ENCODE measurements around the gene YOD1.
A peak's percentile ranks its signal among the peaks of the same experiment; 100 is the strongest.

Gene YOD1

GRCh38 chr1:207051191-207051943 is at the start of gene YOD1:
Gene YOD1 (minus strand): TSS chr1:207051208. CDS start chr1:207051030, 178 bp downstream.
- DNase-seq (ENCODE audit: low read depth in 2 of 2) = no peak

GRCh38 chr1:207097871-207098324 is 46.9 kb upstream of the YOD1 start:
- DNase-seq (ENCODE audit: low read depth in 2 of 2) = peak in 1 of 2 donors; percentile 23

- no peak for DNase-seq (ENCODE audit: low read depth in 2 of 2)
Observed at GRCh38 chr1:207093944-207094343, 42.9 kb upstream of the YOD1 start.

DNA sequence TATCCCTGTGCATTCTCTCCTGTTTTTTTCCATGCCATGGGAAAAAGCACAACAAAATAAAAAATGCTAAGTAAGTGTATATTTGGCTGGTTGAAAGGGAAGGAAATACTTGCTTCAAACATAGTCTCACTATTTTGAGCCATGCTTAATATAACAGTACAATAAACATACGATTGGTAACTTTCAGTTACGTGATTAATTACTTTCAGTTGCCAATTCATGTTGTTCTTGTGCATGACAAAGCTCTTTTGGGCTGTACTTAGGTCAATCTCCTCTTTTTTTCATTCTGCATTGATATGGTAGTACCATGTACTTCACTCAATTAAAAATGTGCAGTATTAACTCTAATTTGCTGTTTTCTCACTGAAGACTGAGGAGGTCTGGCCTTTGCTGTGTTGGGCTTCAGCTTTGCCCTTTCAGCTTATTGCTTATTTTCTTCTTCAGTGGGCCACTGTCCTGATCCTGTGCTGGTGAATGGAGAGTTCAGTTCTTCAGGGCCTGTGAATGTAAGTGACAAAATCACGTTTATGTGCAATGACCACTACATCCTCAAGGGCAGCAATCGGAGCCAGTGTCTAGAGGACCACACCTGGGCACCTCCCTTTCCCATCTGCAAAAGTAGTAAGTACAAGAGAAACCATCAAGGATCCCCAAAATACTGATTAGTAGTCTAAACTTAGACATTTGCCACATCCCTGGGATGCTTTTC is 40.3 kb upstream of the YOD1 start:
- no peak for DNase-seq (ENCODE audit: low read depth in 2 of 2)

DNA sequence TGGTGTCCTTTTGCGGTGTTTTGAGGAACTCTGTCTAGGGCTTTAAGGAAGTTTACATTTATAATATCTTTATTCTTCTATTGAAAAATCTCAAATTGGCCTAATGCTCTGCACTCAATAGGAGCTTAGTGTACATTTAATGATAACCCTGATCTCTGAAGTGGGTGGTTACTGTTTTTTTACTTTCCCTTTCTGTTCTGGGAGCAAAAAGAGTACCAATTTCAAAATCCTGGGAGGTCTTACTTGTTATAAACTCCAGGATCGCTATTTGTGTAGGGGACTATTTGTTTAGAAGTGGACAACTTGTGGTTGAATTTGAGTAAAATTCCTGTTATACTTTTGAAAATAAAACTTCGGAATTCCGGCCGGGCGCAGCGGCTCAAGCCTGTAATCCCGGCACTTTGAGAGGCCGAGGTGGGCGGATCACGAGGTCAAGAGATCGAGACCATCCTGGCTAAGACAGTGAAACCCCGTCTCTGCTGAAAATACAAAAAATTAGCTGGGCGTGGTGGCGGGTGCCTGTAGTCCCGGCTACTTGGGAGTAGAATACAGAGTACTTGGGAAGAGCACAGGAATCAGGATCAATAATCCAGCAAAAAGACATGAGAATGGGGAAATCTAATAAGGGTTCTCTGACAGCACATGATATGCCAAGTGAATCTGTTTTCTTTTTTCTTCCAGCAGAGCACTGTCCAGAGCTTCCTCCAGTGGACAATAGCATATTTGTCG is 38.8 kb upstream of the YOD1 start:
- DNase-seq (ENCODE audit: low read depth in 2 of 2) = no peak

- no peak for DNase-seq (ENCODE audit: low read depth in 2 of 2)
Observed at GRCh38 chr1:207088701-207089626, 38.0 kb upstream of the YOD1 start, which contains the start of gene C4BPB. Gene C4BPB (plus strand): TSS chr1:207088860. CDS start chr1:207089532, 672 bp downstream.

- no peak for DNase-seq (ENCODE audit: low read depth in 2 of 2)
Observed at GRCh38 chr1:207088161-207088560, 37.2 kb upstream of the YOD1 start.

DNA sequence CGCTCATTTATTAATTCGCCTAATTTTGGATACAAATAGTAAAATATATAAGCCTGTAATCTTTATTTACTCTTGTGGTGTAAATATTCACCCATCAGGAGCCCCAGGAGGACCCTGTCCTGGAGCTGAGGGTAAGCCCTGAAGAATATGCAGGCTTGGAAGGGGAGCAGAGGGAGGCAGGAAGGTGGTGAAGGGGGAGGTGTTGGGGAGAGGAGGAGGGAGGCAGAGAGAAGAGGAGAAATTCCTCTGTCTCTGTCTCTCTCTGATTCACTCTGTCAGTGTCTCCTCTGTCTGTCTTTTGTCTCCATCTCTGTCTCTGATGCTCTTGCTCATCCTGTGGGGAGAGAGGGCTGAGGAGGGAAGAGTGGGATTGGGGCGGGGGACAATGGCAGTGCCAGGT is 34.9 kb upstream of the YOD1 start:
- DNase-seq (ENCODE audit: low read depth in 2 of 2) = no peak

DNA sequence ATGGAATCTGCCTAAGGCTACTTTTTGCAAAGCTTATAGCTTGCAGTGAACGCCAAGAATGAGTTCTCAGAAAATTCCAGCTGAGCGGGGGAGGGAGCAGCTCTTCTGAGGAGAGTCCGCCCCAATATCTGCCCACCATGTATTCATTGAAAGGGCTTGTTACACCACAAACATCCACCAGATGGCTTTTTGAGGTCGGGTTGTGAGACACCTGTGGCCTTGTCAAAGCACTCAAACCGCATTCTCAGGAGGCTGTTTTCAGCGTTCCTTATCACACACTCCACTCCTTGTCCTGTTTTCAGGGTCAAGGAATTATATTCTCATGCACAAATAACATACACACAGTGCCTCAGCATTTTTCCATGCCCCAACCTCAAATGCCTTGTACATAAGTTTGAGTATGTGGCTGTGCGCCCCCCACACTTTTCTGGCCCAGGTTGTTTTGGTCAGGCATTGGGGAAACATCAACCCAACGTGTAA is 33.7 kb upstream of the YOD1 start:
- peak; percentile 37 to 38 for DNase-seq (ENCODE audit: low read depth in 2 of 2)

GRCh38 chr1:207084232-207084631 is 33.2 kb upstream of the YOD1 start:
- no peak for DNase-seq (ENCODE audit: low read depth in 2 of 2)

- DNase-seq (ENCODE audit: low read depth in 2 of 2) = no peak
Observed at GRCh38 chr1:207081806-207082205, 30.8 kb upstream of the YOD1 start.

DNA sequence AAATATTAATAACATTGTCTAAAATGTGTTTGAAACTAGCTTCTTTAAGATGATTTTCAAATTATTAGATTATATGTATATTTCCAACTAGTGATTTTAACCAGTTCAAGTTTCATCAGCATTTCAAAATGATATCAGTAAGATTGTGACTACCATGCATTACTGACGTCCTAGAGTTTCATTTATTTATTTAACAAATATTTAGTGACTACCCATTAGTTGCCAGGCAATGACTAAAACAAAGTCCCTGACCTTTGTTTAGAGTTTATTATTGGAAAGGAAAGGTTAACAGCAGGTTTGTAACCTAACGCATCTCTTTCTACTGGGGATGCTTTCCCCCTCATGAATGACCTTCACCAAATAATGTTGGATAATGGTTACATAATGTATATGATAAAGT is 30.1 kb upstream of the YOD1 start:
- DNase-seq (ENCODE audit: low read depth in 2 of 2) = no peak

DNA sequence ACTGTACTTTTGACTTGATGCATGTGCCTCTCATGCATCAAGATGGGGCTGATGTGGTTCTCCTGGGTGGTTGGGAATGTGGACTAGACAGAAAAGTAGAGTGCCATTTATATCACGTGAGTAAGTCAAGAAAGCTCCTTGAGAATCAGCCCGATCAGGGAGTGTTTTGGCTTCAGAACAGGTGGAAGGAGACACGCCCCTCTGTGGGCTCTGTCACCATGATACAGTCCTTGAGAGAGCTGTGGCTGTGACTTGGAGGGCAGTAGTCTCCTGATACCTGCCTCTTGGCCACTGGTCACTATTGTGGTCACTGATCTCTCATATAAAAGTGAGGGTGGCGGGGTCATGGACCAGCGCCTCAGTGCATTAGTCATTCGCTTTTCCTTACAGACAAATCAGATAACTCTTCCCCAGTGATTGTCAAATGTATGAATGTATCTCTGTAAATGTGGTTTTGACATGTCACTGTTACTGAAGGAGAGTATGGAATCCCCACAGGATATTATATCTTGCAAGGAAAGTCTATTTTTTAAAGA is 28.8 kb upstream of the YOD1 start:
- no peak for DNase-seq (ENCODE audit: low read depth in 2 of 2)

GRCh38 chr1:207078578-207079132 is 27.6 kb upstream of the YOD1 start:
- no peak for DNase-seq (ENCODE audit: low read depth in 2 of 2)

DNA sequence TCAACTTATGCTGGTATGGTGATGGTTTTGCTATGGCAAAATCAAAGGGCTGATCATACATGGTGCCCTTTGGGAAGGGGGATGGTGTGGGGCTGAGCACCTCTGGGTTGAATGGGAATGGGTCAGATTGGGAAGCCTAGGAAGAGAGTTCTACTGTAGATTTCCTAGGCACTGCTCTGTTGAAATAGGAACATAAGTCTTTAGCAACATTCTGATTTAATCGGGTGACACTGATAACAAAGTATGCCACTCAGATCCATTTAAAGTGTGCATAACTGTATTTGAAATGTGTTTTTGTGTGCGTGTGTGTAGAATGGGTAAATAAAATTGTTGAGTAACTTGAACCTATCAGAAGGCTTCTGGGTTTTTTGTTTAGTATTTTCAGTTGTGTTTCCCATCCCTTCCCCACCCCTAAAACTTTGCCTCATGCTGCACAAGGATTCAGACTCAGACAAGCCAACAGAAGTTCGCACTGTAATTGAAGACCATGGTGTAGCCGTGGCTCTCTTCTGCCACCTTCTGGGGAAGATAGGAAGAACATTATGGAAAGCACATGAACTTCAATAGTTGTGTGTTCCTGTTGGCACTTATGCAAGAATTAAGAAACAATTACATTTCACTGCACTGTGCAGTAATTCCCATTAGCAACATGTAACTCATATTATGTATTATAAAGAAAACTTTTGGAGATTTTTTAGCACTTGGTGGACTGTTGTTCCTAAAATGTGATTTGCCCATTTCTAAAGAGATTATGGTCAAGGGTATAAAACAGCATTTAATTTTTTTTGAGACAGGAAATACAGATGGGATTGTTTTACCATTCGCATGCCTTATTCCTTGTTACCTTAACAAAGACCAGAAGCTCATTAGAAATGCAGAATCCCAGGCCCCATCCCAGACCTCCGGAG is 26.7 kb upstream of the YOD1 start:
- DNase-seq (ENCODE audit: low read depth in 2 of 2) = peak; percentile 24 to 45

DNA sequence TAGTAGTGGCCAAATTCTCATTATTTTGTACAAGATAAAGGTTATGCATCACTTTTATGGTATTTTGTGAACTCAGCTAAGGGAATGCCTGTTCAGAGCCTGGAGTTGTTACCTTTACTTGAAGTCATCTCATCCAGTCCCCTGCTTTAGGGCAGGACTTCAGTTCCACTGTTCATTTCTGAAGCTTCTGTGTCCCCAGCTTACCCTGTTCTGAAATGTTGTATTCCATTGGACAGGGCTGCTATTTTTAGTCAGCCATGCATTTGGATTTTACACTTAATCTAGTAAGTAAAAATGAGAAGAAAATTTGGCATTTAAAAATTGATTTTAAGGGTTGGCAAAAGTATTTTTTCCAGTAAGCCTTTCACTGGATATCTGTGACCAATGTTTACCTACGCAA is 26.0 kb upstream of the YOD1 start:
- no peak for DNase-seq (ENCODE audit: low read depth in 2 of 2)

DNA sequence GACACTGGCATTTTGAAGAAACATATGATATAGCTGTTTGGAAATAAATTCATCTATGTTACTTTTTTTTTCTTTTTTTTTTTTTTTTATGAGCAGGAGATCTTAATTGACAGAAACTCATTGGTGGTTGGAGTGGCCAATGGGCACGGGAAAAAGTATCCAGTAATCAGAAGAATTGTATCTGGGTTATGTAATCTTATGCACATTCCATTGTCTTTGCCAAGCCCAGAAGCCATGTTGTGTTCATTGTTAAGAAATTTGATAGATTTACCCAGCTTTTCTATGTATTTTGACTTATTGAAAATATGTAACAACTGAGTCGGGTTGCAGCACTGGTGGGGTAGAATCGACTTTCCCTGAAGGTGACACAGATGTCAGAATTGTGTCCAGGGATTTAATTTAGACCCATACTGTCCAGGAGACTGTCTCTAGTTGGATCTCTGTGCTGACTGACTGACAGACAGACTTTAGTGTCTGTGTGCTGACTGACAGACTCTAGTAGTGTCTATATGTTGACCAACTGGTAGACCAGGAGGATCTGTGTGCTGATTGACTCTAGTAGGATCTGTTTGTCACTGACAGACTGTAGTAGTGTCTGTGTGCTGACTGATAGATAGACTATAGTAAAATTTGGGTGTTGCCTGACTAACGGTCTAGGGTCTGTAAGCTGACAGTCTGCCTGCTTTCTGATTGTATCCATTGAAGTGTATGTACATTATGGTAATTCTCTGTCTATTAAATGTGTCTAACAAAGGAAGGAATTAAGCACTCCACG is 25.4 kb upstream of the YOD1 start:
- no peak for DNase-seq (ENCODE audit: low read depth in 2 of 2)

DNA sequence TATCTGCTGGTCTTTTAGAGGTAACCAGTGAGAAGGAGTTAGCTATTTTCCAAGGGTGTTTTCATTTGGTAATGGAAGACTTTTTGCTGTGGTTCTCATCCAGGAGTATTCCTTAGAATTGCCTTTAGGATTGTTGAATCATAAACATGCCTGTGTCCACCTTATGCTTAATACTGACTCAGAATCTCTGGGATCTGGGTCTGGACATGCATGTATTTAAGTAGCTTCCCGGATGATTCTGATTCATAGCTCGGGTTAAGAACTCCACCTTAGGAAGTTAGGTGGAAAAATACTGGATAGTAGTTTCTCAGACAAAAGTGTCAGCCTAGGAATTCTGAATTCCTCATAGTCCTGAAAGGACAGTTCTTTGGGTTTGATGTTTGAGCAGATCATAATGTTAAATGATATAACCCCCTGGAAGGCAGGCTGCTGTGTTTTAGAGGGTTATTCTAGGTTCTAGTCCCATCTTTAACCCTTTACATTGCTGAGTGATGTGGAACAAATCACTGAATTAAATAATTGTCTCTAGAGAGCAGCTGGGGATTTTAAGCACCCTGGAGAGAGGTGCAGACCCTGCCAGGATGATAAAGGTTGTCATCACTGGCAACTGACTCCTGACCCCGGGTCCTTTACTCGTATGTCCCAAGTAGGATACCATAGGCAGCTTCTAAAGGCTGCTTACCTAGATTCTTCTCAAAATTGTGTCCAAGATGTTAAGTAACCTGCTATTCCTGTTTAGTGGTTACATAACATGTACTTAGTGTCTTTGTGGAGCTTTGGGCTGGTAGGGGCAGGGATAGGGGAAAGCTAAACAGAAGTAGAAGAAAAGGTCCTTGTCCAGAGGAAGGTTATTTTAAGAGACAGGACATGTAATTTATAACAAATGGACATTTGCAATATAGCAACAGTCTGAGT is 23.2 kb upstream of the YOD1 start:
- DNase-seq (ENCODE audit: low read depth in 2 of 2) = no peak

Data from stimulated activated CD4-positive, alpha-beta T cell treated with anti-CD3 and anti-CD28 coated beads, Interleukin-4, amount 100 ng/mL, for 48 hours (primary cell).